GM12878 (cell line): ENCODE data around the gene SETD6. TPM values are rescaled to one million over a fixed set of nuclear protein-coding genes. Genes with fewer than 3 reads are reported as not detected.

Experiments
- EP300 ChIP-seq, 2 experiments: fragments of 150-350 bp in 1 of 2; IDR thresholded peaks; 2 replicates each; pipeline ENCODE4 v1.6.1; 2011 to 2012; ENCODE audit warnings: low read depth in 2 of 2, low read length in 2 of 2, borderline replicate concordance in 1 of 2, improper control_type of control experiment in 1 of 2, inconsistent platforms in 1 of 2; ENCODE audit not compliant: control insufficient read depth in 1 of 2
- FOXM1 ChIP-seq: IDR thresholded peaks from 2 replicates; pipeline ENCODE4 v1.6.1; 2012; ENCODE audit warnings: low read depth, mild to moderate bottlenecking, inconsistent platforms, low read length, moderate library complexity
- HDGF ChIP-seq: fragments of 450-650 bp; IDR thresholded peaks from 2 replicates; pipeline ENCODE4 v1.6.1; 2016; ENCODE audit warnings: antibody characterized with exemption
- IRF3 ChIP-seq: fragments of 450-650 bp; IDR thresholded peaks from 2 replicates; pipeline ENCODE4 v1.6.1; 2014; ENCODE audit warnings: mild to moderate bottlenecking
- NFYB ChIP-seq: IDR thresholded peaks from 2 replicates; pipeline ENCODE4 v1.6.1; 2011; ENCODE audit warnings: low read depth, mild to moderate bottlenecking, low read length, improper control_type of control experiment, moderate library complexity; ENCODE audit not compliant: insufficient read depth
- SMAD5 ChIP-seq: IDR thresholded peaks from 2 replicates; pipeline ENCODE4 v1.6.1; 2016; ENCODE audit warnings: antibody characterized with exemption, low read depth
- SREBF2 ChIP-seq: IDR thresholded peaks from 2 replicates; pipeline ENCODE4 v1.6.1; 2012; ENCODE audit warnings: mild to moderate bottlenecking, low read length
- polyA plus RNA-seq, 11 experiments: library from polyadenylated mRNA; depleted of rRNA in 4 of 11; unstranded in 6 of 11; stranded (reverse) in 5 of 11; fragments of >200 nt; fragmentation: Nextera tagmentation in 4 of 11; fragmentation: Illumina TruSeq in 1 of 11; extraction: Ambion mirVana in 4 of 11; extraction: Trizol in 1 of 11; gene quantifications; 1 replicate in 1 of 11; 2 replicates in 10 of 11; pipeline versions ENCODE4 v1.2.1 to v1.2.3, GENCODE V29; 2011 to 2016; ENCODE audit warnings: inconsistent platforms in 2 of 11, missing spikeins in 2 of 11, low read depth in 1 of 11
- total RNA-seq, 4 experiments: library from RNA; depleted of rRNA in 3 of 4; stranded (reverse); fragments of >200 nt in 3 of 4; fragmentation: Illumina TruSeq in 1 of 4; extraction: Trizol in 1 of 4; gene quantifications; 2 replicates each; pipeline versions ENCODE4 v1.2.1 to v1.2.3, GENCODE V29; 2013 to 2021
- TF ChIP-seq, protein P1 (sequence below): IDR thresholded peaks from 2 replicates; pipeline ENCODE4 v1.6.1; 2012; ENCODE audit warnings: mild to moderate bottlenecking, low read depth, low read length
- TF ChIP-seq, protein P2 (sequence below): IDR thresholded peaks from 2 replicates; pipeline ENCODE4 v1.6.1; 2011; ENCODE audit warnings: low read depth, low read length, improper control_type of control experiment, borderline replicate concordance
- TF ChIP-seq, protein P3 (sequence below): fragments of 450-650 bp; IDR thresholded peaks from 2 replicates; pipeline ENCODE4 v1.6.1; 2017; ENCODE audit warnings: mild to moderate bottlenecking, moderate library complexity
- TF ChIP-seq, protein P4 (sequence below): fragments of 450-650 bp; conservative IDR thresholded peaks from 2 replicates; pipeline ENCODE4 v1.6.1; 2017; ENCODE audit warnings: mild to moderate bottlenecking, moderate library complexity
- TF ChIP-seq, protein P5 (sequence below): fragments of 450-650 bp; IDR thresholded peaks from 2 replicates; pipeline ENCODE4 v1.6.1; 2016; ENCODE audit warnings: mild to moderate bottlenecking
- TF ChIP-seq, protein P6 (sequence below): IDR thresholded peaks from 2 replicates; pipeline ENCODE4 v1.6.1; 2011; ENCODE audit warnings: borderline replicate concordance, low read depth, mild to moderate bottlenecking, moderate library complexity, mixed read lengths, low read length; ENCODE audit not compliant: insufficient read depth; ENCODE audit errors: extremely low read length

The SETD6 gene
- total and polyA plus RNA-seq, 10 of the 15 experiments (the other 5 are each of a cell fraction or from before 2014, with no cell fraction given), result 8.2 to 23.8 (median 16.2) TPM

DNA sequence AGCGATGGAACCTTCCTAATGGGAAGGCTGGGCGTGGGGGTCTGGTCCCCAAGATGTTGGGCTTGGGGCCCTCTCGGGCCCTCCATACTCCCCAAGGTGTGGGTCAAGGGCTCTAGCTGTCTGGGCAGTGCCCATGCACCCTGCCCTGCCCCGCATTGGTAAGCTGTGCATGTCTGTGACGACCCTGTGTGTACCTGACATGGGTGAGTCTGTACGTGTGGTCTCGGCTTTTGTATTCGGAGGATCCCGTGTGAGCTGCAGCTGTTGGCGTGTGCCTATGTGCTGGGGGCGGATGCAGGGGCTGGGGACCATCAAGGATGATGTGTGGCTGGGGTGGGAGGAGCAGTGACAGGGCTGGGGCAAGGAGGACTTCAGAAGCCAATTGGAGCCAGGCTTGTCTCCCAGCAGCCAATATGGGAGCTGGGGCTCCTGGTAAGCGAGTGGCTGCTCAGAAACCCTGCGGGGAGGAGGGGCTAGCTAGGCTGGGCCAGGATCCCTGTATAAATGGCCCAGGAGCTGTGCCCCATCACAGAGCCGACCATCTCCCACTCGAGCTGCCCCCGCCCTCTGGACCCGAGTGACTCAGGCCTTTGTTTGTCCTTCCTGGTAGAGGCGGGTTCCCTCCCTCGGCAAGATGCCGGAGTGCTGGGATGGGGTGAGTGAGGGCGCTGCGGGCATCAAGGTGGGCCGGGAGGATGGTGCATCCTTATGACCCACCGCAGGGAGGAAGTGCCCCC, 15.5 kb upstream of the SETD6 start, which contains the start of gene NDRG4 (continued):
- no peak for TF ChIP-seq SREBF2
- TF ChIP-seq NFYB, result peak; percentile 91
- TF ChIP-seq, protein P1, sequence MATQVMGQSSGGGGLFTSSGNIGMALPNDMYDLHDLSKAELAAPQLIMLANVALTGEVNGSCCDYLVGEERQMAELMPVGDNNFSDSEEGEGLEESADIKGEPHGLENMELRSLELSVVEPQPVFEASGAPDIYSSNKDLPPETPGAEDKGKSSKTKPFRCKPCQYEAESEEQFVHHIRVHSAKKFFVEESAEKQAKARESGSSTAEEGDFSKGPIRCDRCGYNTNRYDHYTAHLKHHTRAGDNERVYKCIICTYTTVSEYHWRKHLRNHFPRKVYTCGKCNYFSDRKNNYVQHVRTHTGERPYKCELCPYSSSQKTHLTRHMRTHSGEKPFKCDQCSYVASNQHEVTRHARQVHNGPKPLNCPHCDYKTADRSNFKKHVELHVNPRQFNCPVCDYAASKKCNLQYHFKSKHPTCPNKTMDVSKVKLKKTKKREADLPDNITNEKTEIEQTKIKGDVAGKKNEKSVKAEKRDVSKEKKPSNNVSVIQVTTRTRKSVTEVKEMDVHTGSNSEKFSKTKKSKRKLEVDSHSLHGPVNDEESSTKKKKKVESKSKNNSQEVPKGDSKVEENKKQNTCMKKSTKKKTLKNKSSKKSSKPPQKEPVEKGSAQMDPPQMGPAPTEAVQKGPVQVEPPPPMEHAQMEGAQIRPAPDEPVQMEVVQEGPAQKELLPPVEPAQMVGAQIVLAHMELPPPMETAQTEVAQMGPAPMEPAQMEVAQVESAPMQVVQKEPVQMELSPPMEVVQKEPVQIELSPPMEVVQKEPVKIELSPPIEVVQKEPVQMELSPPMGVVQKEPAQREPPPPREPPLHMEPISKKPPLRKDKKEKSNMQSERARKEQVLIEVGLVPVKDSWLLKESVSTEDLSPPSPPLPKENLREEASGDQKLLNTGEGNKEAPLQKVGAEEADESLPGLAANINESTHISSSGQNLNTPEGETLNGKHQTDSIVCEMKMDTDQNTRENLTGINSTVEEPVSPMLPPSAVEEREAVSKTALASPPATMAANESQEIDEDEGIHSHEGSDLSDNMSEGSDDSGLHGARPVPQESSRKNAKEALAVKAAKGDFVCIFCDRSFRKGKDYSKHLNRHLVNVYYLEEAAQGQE, result no peak
- TF ChIP-seq, protein P2, sequence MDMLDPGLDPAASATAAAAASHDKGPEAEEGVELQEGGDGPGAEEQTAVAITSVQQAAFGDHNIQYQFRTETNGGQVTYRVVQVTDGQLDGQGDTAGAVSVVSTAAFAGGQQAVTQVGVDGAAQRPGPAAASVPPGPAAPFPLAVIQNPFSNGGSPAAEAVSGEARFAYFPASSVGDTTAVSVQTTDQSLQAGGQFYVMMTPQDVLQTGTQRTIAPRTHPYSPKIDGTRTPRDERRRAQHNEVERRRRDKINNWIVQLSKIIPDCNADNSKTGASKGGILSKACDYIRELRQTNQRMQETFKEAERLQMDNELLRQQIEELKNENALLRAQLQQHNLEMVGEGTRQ, result no peak
- TF ChIP-seq, protein P3, sequence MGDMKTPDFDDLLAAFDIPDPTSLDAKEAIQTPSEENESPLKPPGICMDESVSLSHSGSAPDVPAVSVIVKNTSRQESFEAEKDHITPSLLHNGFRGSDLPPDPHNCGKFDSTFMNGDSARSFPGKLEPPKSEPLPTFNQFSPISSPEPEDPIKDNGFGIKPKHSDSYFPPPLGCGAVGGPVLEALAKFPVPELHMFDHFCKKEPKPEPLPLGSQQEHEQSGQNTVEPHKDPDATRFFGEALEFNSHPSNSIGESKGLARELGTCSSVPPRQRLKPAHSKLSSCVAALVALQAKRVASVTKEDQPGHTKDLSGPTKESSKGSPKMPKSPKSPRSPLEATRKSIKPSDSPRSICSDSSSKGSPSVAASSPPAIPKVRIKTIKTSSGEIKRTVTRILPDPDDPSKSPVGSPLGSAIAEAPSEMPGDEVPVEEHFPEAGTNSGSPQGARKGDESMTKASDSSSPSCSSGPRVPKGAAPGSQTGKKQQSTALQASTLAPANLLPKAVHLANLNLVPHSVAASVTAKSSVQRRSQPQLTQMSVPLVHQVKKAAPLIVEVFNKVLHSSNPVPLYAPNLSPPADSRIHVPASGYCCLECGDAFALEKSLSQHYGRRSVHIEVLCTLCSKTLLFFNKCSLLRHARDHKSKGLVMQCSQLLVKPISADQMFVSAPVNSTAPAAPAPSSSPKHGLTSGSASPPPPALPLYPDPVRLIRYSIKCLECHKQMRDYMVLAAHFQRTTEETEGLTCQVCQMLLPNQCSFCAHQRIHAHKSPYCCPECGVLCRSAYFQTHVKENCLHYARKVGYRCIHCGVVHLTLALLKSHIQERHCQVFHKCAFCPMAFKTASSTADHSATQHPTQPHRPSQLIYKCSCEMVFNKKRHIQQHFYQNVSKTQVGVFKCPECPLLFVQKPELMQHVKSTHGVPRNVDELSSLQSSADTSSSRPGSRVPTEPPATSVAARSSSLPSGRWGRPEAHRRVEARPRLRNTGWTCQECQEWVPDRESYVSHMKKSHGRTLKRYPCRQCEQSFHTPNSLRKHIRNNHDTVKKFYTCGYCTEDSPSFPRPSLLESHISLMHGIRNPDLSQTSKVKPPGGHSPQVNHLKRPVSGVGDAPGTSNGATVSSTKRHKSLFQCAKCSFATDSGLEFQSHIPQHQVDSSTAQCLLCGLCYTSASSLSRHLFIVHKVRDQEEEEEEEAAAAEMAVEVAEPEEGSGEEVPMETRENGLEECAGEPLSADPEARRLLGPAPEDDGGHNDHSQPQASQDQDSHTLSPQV, result no peak
- 0 out of 2 replicates have a peak, but pooled peaks have one; percentile 54 for TF ChIP-seq HDGF
- no peak for TF ChIP-seq SMAD5
- TF ChIP-seq FOXM1, result no peak
- TF ChIP-seq, protein P4, sequence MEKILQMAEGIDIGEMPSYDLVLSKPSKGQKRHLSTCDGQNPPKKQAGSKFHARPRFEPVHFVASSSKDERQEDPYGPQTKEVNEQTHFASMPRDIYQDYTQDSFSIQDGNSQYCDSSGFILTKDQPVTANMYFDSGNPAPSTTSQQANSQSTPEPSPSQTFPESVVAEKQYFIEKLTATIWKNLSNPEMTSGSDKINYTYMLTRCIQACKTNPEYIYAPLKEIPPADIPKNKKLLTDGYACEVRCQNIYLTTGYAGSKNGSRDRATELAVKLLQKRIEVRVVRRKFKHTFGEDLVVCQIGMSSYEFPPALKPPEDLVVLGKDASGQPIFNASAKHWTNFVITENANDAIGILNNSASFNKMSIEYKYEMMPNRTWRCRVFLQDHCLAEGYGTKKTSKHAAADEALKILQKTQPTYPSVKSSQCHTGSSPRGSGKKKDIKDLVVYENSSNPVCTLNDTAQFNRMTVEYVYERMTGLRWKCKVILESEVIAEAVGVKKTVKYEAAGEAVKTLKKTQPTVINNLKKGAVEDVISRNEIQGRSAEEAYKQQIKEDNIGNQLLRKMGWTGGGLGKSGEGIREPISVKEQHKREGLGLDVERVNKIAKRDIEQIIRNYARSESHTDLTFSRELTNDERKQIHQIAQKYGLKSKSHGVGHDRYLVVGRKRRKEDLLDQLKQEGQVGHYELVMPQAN, result no peak
- TF ChIP-seq IRF3, result no peak
- TF ChIP-seq, protein P5, sequence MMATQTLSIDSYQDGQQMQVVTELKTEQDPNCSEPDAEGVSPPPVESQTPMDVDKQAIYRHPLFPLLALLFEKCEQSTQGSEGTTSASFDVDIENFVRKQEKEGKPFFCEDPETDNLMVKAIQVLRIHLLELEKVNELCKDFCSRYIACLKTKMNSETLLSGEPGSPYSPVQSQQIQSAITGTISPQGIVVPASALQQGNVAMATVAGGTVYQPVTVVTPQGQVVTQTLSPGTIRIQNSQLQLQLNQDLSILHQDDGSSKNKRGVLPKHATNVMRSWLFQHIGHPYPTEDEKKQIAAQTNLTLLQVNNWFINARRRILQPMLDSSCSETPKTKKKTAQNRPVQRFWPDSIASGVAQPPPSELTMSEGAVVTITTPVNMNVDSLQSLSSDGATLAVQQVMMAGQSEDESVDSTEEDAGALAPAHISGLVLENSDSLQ, result peak; percentile 33; the same call in 1 of the 2 replicates
- TF ChIP-seq, protein P6, sequence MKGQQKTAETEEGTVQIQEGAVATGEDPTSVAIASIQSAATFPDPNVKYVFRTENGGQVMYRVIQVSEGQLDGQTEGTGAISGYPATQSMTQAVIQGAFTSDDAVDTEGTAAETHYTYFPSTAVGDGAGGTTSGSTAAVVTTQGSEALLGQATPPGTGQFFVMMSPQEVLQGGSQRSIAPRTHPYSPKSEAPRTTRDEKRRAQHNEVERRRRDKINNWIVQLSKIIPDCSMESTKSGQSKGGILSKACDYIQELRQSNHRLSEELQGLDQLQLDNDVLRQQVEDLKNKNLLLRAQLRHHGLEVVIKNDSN, result no peak
- TF ChIP-seq EP300 (IDR thresholded peaks at IDR 0.05; ENCODE audit: borderline replicate concordance in 1 of 2, control insufficient read depth in 1 of 2, low read depth in 2 of 2, low read length in 2 of 2), result no peak
